Endothelial cell of umbilical vein (primary cell): ENCODE measurements around the gene RPS21.

Source experiments
- CTCF ChIP-seq, 2 donors: IDR thresholded peaks; 1 replicate in 1 of 2; 2 replicates in 1 of 2; pipeline ENCODE4 v1.5.1; 2011; ENCODE audit warnings: low read length in 2 of 2, mild to moderate bottlenecking in 2 of 2, moderate library complexity in 2 of 2, control low read depth in 1 of 2, inconsistent platforms in 1 of 2, low read depth in 1 of 2; ENCODE audit not compliant: insufficient read depth in 1 of 2; ENCODE audit errors: extremely low read depth in 1 of 2
- EZH2 ChIP-seq: IDR thresholded peaks from 2 replicates; pipeline ENCODE4 v1.6.1; 2012; ENCODE audit warnings: borderline replicate concordance, low read depth, mild to moderate bottlenecking, moderate library complexity, low read length, inconsistent platforms; ENCODE audit not compliant: severe bottlenecking
- FOS ChIP-seq: IDR thresholded peaks from 2 replicates; pipeline ENCODE4 v1.6.1; 2011; ENCODE audit warnings: mild to moderate bottlenecking, low read length, moderate library complexity, borderline replicate concordance; ENCODE audit not compliant: insufficient read depth
- GATA2 ChIP-seq: IDR thresholded peaks from 2 replicates; pipeline ENCODE4 v1.7.0; 2011; ENCODE audit warnings: low read depth, mild to moderate bottlenecking, moderate library complexity, mixed read lengths, low read length; ENCODE audit not compliant: insufficient read length, insufficient read depth
- MAX ChIP-seq: IDR thresholded peaks from 2 replicates; pipeline ENCODE4 v1.6.1; 2011; ENCODE audit not compliant: insufficient read depth, insufficient read length
- MYC ChIP-seq: IDR thresholded peaks from one replicate; pipeline ENCODE4 v1.6.1; 2011; ENCODE audit warnings: mild to moderate bottlenecking, low read depth, low read length
- POLR2A ChIP-seq: IDR thresholded peaks from 2 replicates; pipeline ENCODE4 v1.6.1; 2012; ENCODE audit warnings: low read depth, mild to moderate bottlenecking, control low read depth, low read length
- POLR2AphosphoS5 ChIP-seq: IDR thresholded peaks from 2 replicates; pipeline ENCODE4 v1.6.1; 2012; ENCODE audit warnings: low read depth, mild to moderate bottlenecking, control low read depth, low read length, moderate library complexity; ENCODE audit not compliant: insufficient read depth

GRCh38 chr20:62405108-62405980 lies 18.4 kb downstream of the RPS21 start:
- TF ChIP-seq CTCF (IDR thresholded peaks at IDR 0.05; ENCODE audit: extremely low read depth in 1 of 2, insufficient read depth in 1 of 2, low read depth in 1 of 2, low read length in 2 of 2) = peak; percentile 62 to 77
- TF ChIP-seq POLR2A = no peak
- TF ChIP-seq MYC = no peak
- no peak for TF ChIP-seq MAX
- no peak for TF ChIP-seq POLR2AphosphoS5
- TF ChIP-seq EZH2 = no peak
- no peak for TF ChIP-seq GATA2
- no peak for TF ChIP-seq FOS
